IPS-18c (cell line): Measurements from ENCODE around the gene CD1B.
"Not testable (repeated sequence)": the region's sequence is repeated elsewhere in the genome, so short reads cannot be mapped to it uniquely, and the experiment has no call there.

ENCODE experiments used
- H3K4me3 ChIP-seq: 2 replicates; pipeline ENCODE4 v1.7.0; 2013; ENCODE audit warnings: low read depth, mild to moderate bottlenecking, low read length, moderate library complexity; ENCODE audit not compliant: insufficient read depth
- H3K9me3 ChIP-seq: one replicate; pipeline ENCODE4 v1.6.1; 2013; ENCODE audit warnings: mild to moderate bottlenecking, low read length, moderate library complexity; ENCODE audit not compliant: control insufficient read depth, insufficient read depth

CD1B gene

DNA sequence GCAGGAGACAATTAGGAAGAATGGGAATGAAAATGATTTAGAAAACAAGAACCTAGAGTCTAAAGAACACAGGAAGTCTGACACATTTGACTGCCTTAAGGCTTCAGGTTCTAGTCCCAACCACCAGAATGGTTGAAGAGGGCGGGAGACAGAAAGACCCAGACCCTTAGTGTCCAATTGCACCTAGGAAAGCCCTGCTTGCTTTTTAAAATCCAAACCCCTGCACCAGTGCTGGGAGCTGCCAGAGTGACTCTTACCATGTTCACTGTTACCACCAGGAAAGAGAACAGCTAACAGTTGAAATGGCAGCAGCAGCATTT lies 265 bp downstream of the CD1B start:
- Histone ChIP-seq H3K4me3 (no peak overlapping the region), H3K9me3 (no peaks in the 10 kb centered on the region)

DNA sequence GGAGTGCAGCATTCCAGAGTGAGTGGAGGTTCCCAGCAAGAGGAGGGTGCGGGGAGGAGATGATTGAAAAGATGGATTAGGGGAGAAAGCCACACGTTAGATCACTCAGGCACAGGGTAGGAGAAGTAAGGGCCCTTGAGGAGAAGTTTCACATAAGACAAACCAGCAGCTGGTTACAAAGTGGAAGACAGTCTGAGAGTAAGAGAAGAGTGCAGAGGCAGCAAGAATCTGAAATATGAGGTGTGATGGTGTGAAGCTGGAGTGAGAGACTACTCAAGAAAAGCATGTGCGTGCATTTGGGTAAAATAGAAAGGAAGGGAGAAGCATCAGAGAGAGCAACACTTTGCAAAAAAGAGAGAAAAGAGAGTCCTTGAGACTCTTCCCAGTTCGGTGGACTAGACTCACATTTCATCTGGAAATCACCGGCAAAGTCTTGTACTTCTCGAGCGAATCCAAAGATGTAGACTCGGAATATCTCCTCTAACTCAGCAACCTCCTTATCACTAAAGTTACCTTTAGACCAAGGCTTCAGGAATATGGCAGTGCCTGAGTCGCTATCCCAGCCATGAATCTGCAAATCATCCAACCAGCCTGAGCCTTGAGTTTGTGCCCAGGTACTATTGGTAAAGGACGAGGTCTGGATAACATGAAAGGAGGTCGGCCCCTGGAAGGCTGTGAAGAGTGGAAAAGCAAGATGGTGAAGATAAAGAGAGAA lies 783 bp downstream of the CD1B start:
- Histone ChIP-seq H3K4me3 (no peak overlapping the region), H3K9me3 (no peaks in the 10 kb centered on the region)

DNA sequence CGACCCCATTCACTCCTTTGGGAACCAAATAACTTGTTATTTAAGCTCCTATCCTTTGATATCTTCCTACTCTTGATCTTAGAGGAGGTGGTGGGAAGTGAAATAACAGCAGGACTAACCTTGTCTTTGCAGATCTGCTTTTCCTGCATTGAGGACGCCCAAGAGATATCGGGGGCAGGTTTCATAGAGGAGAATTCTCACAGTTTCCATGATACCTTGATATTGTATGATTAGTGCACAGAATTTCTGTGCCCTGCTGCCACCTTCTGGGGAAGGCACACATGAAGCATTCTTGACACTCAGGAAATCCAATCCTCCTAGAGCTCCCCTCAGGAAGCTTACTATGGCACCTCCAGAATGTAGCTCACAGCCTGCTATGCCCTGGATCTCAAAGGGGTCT lies 1.6 kb downstream of the CD1B start:
- H3K9me3 ChIP-seq: no peaks in the 10 kb centered on the region
- no peak overlapping the region for H3K4me3 ChIP-seq

DNA sequence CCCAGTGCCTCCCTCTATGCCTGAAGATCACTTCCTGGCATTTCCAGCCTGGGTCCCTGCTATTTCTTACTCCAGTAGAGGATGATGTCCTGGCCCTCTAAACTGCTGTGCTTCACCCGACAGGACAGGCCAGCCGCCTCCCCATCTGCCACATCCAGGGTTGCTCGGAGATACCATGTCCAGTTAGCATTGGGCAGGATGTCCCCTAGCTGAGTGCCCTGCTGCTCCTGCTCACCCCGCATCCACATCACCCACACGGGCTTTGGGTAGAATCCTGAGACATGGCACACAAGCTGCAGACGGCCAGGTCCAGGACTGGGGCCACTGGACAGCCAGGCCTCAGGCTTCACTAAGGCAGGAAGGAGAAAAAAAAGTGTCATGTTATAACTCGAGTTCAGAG lies 2.0 kb downstream of the CD1B start:
- Histone ChIP-seq H3K4me3 (no peak overlapping the region), H3K9me3 (no peaks in the 10 kb centered on the region)

DNA sequence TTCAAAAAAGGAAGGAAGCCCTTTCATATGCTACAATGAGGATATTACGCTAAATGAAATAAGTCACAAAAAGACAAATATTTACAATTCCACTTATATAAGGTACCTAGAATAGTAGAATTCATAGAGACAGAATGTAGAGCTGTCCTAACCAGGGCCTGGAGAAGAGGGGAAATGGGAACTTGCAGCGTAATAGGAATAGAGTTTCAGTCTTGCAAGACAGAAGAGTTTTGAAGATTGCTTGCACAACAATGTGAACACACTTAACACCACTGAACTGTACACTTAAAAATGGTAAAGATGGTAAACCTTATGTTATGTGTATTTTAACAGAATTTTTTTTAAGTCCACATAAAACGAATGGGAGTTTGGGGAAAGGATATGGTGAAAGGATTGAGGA lies 2.9 kb downstream of the CD1B start:
- Histone ChIP-seq H3K4me3 (no peak overlapping the region), H3K9me3 (no peaks in the 10 kb centered on the region)

DNA sequence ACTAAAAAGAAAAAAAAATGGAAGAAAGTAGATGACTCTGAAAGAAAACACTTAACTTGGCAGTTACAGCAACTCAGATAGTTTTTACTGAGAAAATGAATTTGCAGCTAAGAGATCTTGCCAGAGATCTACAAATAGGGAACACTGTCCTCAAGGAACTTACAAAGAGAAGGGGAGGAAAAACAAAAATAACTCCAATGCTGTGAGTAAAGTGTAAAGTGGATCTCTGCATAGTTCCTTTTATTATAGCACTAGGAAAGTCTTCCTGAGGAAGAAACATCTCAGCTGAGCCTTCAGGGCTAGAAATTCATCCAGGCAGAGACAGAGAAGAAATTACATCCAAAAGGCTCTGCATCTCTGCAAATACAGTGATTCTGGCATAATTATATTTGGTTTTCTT lies 3.9 kb downstream of the CD1B start:
- Histone ChIP-seq H3K9me3 (no peaks in the 10 kb centered on the region), H3K4me3 (no peak overlapping the region)

DNA sequence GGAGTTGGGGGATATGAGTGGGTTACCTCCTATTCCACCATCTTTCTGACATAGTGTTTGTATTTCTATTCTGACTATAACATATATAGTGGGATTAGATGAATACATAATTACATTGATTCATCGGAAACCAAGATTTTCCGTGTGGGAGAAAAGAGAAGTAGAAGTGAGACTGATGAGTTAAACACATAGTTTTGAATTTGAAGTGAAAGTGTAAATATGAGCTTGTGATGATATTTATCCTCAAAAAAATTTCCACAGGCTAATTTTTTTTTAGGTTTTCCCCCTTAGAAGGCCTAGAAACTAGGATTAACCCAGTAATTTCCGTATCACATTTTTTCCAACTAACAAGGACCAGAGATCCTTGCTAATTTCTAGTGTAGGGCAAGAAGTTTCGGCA lies 6.9 kb downstream of the CD1B start:
- H3K9me3 ChIP-seq: no peaks in the 10 kb centered on the region
- no peak overlapping the region for H3K4me3 ChIP-seq

DNA sequence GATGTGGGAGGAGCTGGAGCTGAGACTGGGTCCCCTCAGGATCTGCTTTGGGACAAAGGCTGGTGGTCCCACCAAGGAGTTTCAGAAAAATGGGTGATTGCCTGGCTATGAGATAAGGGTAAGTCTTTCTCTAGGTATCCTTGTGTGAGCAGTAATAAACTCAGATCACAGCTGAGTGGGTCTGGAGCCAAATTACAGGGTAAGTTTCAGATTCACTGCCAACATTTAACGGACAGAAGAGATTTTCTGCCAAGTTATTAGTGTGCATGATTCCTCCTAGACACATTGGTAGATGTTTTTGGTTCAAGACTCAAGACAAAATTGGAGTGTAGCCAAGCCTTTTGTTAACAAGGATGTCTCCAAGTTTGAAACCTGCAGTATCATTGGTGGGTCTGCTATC lies 7.5 kb downstream of the CD1B start:
- no peak overlapping the region for H3K4me3 ChIP-seq
- H3K9me3 ChIP-seq: no peaks in the 10 kb centered on the region

DNA sequence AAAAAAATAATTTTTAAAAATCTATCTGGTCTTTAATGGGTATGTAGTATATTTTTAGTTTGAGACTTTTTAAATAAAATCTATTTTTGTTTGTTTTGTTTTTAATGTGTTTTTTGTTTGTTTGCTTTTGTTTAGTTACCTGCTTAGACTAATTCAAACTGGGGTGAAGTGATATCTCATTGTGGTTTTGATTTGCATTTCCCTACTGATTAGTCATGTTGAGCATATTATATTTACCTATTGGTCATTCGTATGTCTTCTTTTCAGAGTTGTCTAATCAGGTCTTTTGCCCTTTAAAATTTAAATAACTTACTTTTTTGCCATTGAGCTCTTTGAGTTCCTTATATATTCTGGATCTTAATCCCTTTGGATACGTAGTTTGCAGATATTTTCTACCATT lies 20.3 kb downstream of the CD1B start:
- no peaks in the 10 kb centered on the region for H3K9me3 ChIP-seq

DNA sequence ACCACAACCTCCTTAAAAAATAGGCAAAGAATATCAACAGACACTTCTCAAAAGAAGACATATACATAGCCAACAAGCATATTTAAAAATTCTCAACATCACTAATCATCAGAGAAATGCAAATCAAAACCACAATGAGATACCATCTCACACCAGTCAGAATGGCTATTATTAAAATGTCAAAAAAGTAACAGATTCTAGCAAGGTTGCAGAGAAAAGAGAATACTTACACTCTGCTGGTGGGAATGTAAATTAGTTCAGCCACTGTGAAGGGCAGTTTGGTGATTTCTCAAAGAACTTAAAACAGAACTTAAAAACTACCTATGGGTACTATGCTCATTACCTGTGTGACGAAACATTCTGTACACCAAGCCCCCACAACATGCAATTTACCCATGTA lies 20.7 kb downstream of the CD1B start:
- no peaks in the 10 kb centered on the region for H3K9me3 ChIP-seq
- H3K4me3 ChIP-seq: no peak overlapping the region

More for the DNA sequence above, 20.3 kb downstream of the CD1B start:
- H3K4me3 ChIP-seq: no peak overlapping the region

DNA sequence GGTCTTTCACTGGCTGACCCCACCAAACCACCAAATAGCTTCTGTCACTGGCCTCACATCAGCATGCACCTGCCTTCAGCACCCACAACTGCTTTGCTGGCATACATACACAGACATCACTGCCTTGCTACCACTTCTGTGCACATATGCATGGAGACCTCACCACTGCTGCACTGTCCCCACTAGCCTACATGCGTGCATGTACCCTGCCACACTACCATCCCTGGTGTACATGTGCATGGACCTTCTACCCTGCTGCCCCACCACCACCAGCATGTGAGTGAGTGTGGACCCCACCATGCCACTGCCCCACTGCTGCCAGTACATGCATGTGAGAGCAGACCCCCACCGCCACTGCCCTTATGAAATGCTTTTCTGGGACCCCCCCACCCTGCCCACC lies 35.5 kb downstream of the CD1B start:
- Histone ChIP-seq H3K9me3 (no peaks in the 10 kb centered on the region), H3K4me3 (no peak overlapping the region)

DNA sequence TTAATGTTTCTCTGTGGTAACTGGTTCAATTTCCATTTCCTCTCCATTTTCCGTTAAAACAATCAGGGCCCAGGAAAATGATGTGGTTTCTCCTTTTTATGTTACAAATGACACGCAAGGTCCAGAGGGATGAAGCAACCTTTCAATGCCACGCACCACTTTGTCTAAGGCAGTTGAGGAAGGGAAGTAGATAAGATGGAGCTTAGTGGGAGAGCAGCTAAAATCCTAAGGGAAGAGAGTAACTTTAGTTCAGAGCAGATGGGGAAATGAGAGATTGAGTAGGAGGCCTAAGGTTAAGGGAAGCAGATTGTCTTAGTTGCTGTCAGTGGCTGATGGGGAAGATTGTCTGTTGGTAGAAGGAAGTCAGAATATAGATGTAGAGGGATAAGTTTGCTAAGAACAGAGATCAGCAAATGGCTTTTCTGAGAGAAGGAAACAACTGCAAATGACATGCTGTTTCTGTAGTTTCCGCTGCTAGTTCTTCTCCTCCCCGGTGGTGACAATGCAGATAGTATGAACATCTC lies 40.9 kb downstream of the CD1B start:
- no peak overlapping the region for H3K4me3 ChIP-seq
- H3K9me3 ChIP-seq: no peaks in the 10 kb centered on the region

DNA sequence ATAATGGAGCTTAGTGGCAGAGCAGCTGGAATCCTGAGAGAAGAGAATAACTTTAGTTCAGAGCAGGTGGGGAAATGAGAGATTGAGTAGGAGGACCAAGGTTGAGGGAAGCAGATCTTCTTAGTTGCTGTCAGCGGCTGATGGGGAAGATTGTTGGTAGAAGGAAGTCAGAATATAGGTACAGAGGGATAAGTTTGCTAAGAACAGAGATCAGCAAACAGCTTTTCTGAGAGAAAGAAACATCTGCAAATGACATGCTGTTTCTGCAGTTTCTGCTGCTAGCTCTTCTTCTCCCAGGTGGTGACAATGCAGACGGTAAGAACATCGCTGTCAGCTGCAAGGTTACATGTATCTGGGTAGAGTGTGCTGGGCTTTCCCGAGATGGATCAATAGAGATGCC lies 41.5 kb downstream of the CD1B start, which contains the start of gene CD1C:
Gene CD1C (plus strand): TSS at position 113 of the 400 bp plus-strand sequence. CDS start 142 bp downstream, at position 255.
- Histone ChIP-seq H3K4me3 (no peak within 1 kb of the TSS), H3K9me3 (no peaks in the 10 kb centered on the region)

DNA sequence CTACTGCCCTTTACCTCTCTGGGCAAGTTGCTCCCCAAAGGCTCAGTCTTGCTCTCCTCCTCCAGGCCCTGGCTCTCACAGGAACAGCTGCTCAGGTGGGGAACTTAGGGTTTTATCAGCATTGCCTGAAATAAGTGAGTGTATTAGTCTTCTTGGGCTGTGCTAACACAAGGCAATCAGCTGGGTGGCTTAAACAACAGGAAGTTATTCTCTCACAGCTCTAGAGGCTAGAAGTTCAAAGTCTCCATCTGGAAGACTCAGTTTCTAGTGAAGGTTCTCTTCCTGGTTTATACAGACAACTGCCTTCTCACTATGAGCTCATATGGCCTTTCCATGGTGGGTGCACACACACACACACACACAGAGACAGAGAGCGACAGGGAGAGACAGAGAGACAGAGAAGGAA lies 44.4 kb downstream of the CD1B start:
- H3K4me3 ChIP-seq: no peak overlapping the region

DNA sequence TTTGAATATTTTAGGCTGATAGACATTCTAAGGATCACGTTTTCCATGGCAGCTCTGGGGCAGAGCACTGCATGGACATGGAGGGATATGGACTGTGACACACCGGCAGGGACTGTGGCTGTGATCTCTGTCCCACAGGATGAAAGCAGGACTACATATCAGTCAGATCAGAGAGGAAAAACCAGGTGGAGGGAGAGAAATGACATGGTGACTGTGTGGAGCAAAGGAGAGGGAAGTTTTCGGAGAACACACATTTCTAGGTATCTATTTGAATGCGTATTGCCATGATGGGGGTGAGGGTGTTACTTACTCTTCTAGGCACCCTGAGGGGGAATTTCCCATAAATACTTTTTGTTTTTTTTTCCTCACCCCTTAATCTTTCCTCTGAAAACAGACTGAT lies 44.8 kb downstream of the CD1B start:
- Histone ChIP-seq H3K4me3 (no peak overlapping the region), H3K9me3 (no peaks in the 10 kb centered on the region)

More for the DNA sequence above, 44.4 kb downstream of the CD1B start:
- H3K9me3 ChIP-seq: no peaks in the 10 kb centered on the region

DNA sequence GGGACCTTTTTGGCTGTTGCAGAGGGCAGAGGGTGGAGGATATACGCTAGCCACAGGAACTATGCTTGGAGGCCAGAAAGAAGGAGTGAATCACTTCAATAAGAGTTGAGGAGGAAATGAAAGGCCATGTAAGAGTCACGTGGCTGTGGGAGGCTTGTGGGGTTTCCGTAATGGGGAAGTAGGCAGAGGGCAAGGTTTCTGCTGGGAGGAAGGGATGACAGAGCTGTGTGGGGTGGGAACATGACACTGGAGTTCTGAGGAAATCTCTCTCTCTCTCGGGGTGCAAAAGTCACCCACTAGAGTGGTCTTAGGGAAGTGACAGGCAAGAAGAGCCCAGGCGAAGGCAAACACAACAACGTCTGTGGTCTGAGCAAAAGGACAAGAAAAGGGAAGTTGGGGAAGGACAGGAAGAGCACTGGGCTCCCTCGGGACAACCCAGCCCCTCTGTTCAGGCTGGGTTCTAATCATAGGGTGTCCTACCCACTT lies 45.5 kb downstream of the CD1B start:
- Histone ChIP-seq H3K4me3 (no peak overlapping the region), H3K9me3 (no peaks in the 10 kb centered on the region)

DNA sequence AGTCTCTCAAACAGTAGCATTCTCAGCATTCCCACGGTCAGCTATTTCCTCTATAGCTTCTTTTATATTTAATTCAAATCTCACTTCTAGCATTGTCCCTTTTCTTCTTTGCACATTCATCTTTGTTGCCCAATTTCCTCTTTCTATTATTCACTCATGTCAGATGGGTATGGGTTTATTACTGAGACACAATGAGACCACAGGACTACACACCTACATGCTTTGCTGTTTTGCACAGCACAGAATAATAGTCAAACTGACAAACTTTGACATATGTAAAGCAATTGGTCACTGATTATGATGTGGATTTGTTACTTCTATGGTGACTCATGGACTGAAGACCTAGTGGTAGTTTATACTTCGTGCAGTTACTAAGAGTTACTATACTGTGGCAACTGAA lies 47.4 kb downstream of the CD1B start:
- Histone ChIP-seq H3K4me3 (no peak overlapping the region), H3K9me3 (peaks cover 6% of the 10 kb centered on the region)

DNA sequence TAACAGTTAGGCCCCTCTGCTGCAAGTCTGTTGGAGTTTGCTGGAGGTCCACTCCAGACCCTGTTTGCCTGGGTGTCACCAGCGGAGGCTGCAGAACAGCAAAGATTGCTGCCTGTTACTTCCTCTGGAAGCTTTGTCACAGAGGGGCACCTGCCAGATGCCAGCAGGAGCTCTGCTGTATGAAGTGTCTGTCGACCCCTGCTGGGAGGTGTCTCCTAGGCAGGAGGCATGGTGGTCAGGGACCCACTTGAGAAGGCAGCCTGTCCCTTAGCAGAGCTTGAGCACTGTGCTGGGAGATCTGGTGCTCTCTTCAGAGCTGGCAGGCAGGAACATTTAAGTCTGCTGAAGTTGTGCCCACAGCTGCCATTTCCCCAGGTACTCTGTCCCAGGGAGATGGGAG lies 48.9 kb downstream of the CD1B start:
- not testable (repeated sequence) for H3K4me3 ChIP-seq, H3K9me3 ChIP-seq
